PC-9 (cell line): Measurements from ENCODE around the gene CIITA.

Experiments used
- CTCF ChIP-seq: fragments of 200-600 bp; sonication (generic); conservative IDR thresholded peaks from 2 replicates; pipeline ENCODE4 v1.6.1; 2017; ENCODE audit warnings: mixed run types, antibody characterized with exemption, mild to moderate bottlenecking, moderate library complexity
- EZH2 ChIP-seq: fragments of 200-600 bp; sonication (generic); IDR thresholded peaks from 2 replicates; pipeline ENCODE4 v1.8.0; 2017; ENCODE audit warnings: antibody characterized with exemption, low read depth

- TF ChIP-seq CTCF, result no peak
- no peak for TF ChIP-seq EZH2
These were observed 8.9 kb upstream of the CIITA start for GRCh38 chr16:10868104-10868595.
